GM21447 (cell line): Measurements from ENCODE around the gene ATG4B.

Source experiments
- ATAC-seq: cut with Tn5 transposase; IDR thresholded peaks from one replicate; pipeline ENCODE4 v1.9.1; 2021; ENCODE audit not compliant: unreplicated experiment

The ATG4B gene

GRCh38 chr2:241612156-241613016, 25.1 kb upstream of the ATG4B start:
- ATAC-seq: no peak

- no peak for ATAC-seq
These were observed 24.3 kb upstream of the ATG4B start for GRCh38 chr2:241613017-241613780.

- no peak for ATAC-seq
These were observed 22.5 kb upstream of the ATG4B start for GRCh38 chr2:241615041-241615440.

GRCh38 chr2:241615522-241616052, 21.9 kb upstream of the ATG4B start:
- no peak for ATAC-seq

GRCh38 chr2:241616168-241617125, 21.0 kb upstream of the ATG4B start:
- ATAC-seq: no peak

- peak; percentile 56 for ATAC-seq
These were observed 19.9 kb upstream of the ATG4B start for GRCh38 chr2:241617431-241618154.

- no peak for ATAC-seq
These were observed 19.1 kb upstream of the ATG4B start for GRCh38 chr2:241618296-241618805.

GRCh38 chr2:241618829-241619228, 18.7 kb upstream of the ATG4B start:
- no peak for ATAC-seq

GRCh38 chr2:241619597-241620418, 17.7 kb upstream of the ATG4B start:
- no peak for ATAC-seq

- no peak for ATAC-seq
These were observed 17.1 kb upstream of the ATG4B start for GRCh38 chr2:241620419-241620769.

GRCh38 chr2:241627675-241628074, 9.8 kb upstream of the ATG4B start:
- no peak for ATAC-seq

GRCh38 chr2:241629762-241630435, 7.6 kb upstream of the ATG4B start:
- no peak for ATAC-seq

GRCh38 chr2:241632478-241633325, 4.8 kb upstream of the ATG4B start:
- ATAC-seq: no peak

GRCh38 chr2:241633561-241633960, 3.9 kb upstream of the ATG4B start:
- no peak for ATAC-seq

GRCh38 chr2:241635756-241636155, 1.7 kb upstream of the ATG4B start:
- ATAC-seq: no peak

- ATAC-seq: peak; percentile 31
These were observed 1.1 kb upstream of the ATG4B start for GRCh38 chr2:241636182-241637017.
